Breast epithelium (tissue), 4 donors: ENCODE measurements around the gene LYPD4. TPM values are rescaled to one million over a fixed set of nuclear protein-coding genes. Genes with fewer than 3 reads are reported as not detected.

Source experiments
- DNase-seq, 2 donors: peaks; one replicate each; pipeline ENCODE4 v3.0.0-alpha.2; 2019; ENCODE audit warnings: low spot score in 2 of 2
- H3K27ac ChIP-seq, 2 donors: fragments of 200-600 bp; sonication (generic) in 1 of 2; one replicate each; pipeline ENCODE4 v1.5.1; 2016 to 2019; ENCODE audit warnings: mild to moderate bottlenecking in 1 of 2
- H3K27me3 ChIP-seq, 2 donors: fragments of 200-600 bp; sonication (generic) in 1 of 2; one replicate each; pipeline versions ENCODE4 v1.5.1 to v1.6.0; 2017 to 2019; ENCODE audit warnings: control low read depth in 1 of 2, mild to moderate bottlenecking in 1 of 2
- H3K36me3 ChIP-seq: fragments of 200-600 bp; one replicate; pipeline ENCODE4 v1.5.1; 2019
- H3K4me1 ChIP-seq, 2 donors: fragments of 200-600 bp; sonication (generic); one replicate each; pipeline ENCODE4 v1.5.1; 2016 to 2019; ENCODE audit warnings: control low read depth in 1 of 2
- H3K4me3 ChIP-seq, 3 donors: fragments of 200-600 bp; sonication (generic); 1 replicate in 2 of 3; 2 replicates in 1 of 3; pipeline ENCODE4 v1.5.1; 2016 to 2019; ENCODE audit warnings: mild to moderate bottlenecking in 3 of 3, moderate library complexity in 2 of 3
- H3K9me3 ChIP-seq, 2 donors: fragments of 200-600 bp; sonication (generic) in 1 of 2; one replicate each; pipeline ENCODE4 v1.5.1; 2016 to 2019; ENCODE audit warnings: control low read depth in 1 of 2
- CTCF ChIP-seq, 3 donors: fragments of 450-650 bp; IDR thresholded peaks; one replicate each; pipeline ENCODE4 v1.5.1; 2016 to 2017; ENCODE audit warnings: antibody characterized with exemption in 3 of 3, mild to moderate bottlenecking in 3 of 3, moderate library complexity in 3 of 3
- POLR2A ChIP-seq: fragments of 450-650 bp; IDR thresholded peaks from one replicate; pipeline ENCODE4 v1.6.1; 2016; ENCODE audit warnings: antibody characterized with exemption, mild to moderate bottlenecking, moderate library complexity
- POLR2AphosphoS5 ChIP-seq, 3 donors: sonication (generic); formaldehyde crosslinking; IDR thresholded peaks; one replicate each; pipeline ENCODE4 v1.6.1; 2017; ENCODE audit warnings: antibody characterized with exemption in 3 of 3
- intact Hi-C: fragments of 100-400 bp; cut with DNase I; formaldehyde crosslinking; loops from one replicate; pipeline ENCODE4 v1.15.1; 2023; ENCODE audit warnings: low total_unique reads
- total RNA-seq, 3 donors: library from RNA; depleted of rRNA; stranded (reverse); fragments of >200 nt; gene quantifications; one replicate each; pipeline ENCODE4 v1.1.0, GENCODE V29; 2016

LYPD4 gene
- not detected for total RNA-seq

GRCh38 chr19:41844601-41845000, at the start of gene LYPD4:
Gene LYPD4 (minus strand): TSS chr19:41844683. CDS start chr19:41839285, 5,398 bp downstream.
- no peaks in the 10 kb centered on the region for H3K27me3 ChIP-seq
- H3K4me3 ChIP-seq, result no peak within 1 kb of the TSS
- no peaks in the 10 kb centered on the region for H3K4me1 ChIP-seq
- no peaks in the 10 kb centered on the region for H3K9me3 ChIP-seq
- DNase-seq, result no peak
- no peak within 1 kb of the TSS for H3K27ac ChIP-seq
- H3K36me3 ChIP-seq, result no peaks in the 10 kb centered on the region
- intact Hi-C loops, result no loop called here
- no peak for TF ChIP-seq POLR2A
- no peak for TF ChIP-seq CTCF (IDR thresholded peaks at IDR 0.05)
- no peak for TF ChIP-seq POLR2AphosphoS5 (IDR thresholded peaks at IDR 0.05)

- Histone ChIP-seq H3K4me1 (no peaks in the 10 kb centered on the region), H3K36me3 (no peaks in the 10 kb centered on the region), H3K27ac (no peak overlapping the region), H3K27me3 (no peaks in the 10 kb centered on the region), H3K4me3 (no peak overlapping the region), H3K9me3 (no peaks in the 10 kb centered on the region)
- intact Hi-C loops, result no loop called here
- no peak for DNase-seq
- TF ChIP-seq POLR2A, result no peak
- no peak for TF ChIP-seq CTCF (IDR thresholded peaks at IDR 0.05)
- no peak for TF ChIP-seq POLR2AphosphoS5 (IDR thresholded peaks at IDR 0.05)
Measured at GRCh38 chr19:41893899-41894298, 49.4 kb upstream of the LYPD4 start.

- no peak for DNase-seq
- Histone ChIP-seq H3K4me1 (no peaks in the 10 kb centered on the region), H3K9me3 (no peaks in the 10 kb centered on the region), H3K27ac (no peak overlapping the region), H3K36me3 (no peaks in the 10 kb centered on the region), H3K27me3 (no peaks in the 10 kb centered on the region), H3K4me3 (no peak overlapping the region)
- TF ChIP-seq CTCF (IDR thresholded peaks at IDR 0.05) (no peak), POLR2A (no peak), POLR2AphosphoS5 (IDR thresholded peaks at IDR 0.05) (no peak)
- intact Hi-C loops, result loop anchor here (1.0 kb wide), 1 partner anchor 37 kb away; no protein-coding TSS in a partner anchor
Measured at GRCh38 chr19:41892173-41892902, 47.9 kb upstream of the LYPD4 start.

DNA sequence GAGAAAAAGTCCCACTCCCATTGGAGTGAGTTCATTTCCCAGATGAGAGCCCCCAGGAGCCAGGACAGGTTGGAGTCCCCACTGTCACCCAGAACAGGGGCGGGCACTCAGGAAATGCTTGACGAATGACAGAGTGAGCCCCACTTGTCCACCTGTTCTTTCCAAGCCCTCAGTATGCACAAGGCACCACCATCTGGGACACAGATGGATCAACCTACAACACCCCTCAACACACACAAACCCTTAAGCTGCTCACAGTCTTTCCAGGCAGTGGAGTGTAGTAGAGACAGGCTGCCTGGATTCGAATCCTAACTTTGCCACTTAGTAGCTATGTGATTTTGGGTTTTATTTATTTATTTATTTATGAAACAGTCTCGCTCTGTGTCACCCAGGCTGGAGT, 46.5 kb upstream of the LYPD4 start:
- no peaks in the 10 kb centered on the region for H3K27me3 ChIP-seq
- H3K4me1 ChIP-seq, result no peaks in the 10 kb centered on the region
- no peak overlapping the region for H3K4me3 ChIP-seq
- no peak for DNase-seq
- intact Hi-C loops, result no loop called here
- H3K9me3 ChIP-seq, result no peaks in the 10 kb centered on the region
- no peaks in the 10 kb centered on the region for H3K36me3 ChIP-seq
- no peak for TF ChIP-seq POLR2A
- no peak for TF ChIP-seq POLR2AphosphoS5 (IDR thresholded peaks at IDR 0.05)
- no peak for TF ChIP-seq CTCF (IDR thresholded peaks at IDR 0.05)
- H3K27ac ChIP-seq, result no peak overlapping the region

GRCh38 chr19:41889896-41890295, 45.4 kb upstream of the LYPD4 start:
- DNase-seq, result no peak
- Histone ChIP-seq H3K27me3 (no peaks in the 10 kb centered on the region), H3K27ac (no peak overlapping the region), H3K9me3 (no peaks in the 10 kb centered on the region), H3K4me1 (peaks cover 0 to 4% of the 10 kb centered on the region in 2 donors), H3K36me3 (no peaks in the 10 kb centered on the region), H3K4me3 (no peak overlapping the region)
- intact Hi-C loops, result no loop called here
- TF ChIP-seq POLR2AphosphoS5 (IDR thresholded peaks at IDR 0.05) (no peak), POLR2A (no peak), CTCF (IDR thresholded peaks at IDR 0.05) (no peak)
